CD4-positive, CD25-positive, alpha-beta regulatory T cell (primary cell): Measurements from ENCODE around the gene LBP. TPM values are rescaled to one million over a fixed set of nuclear protein-coding genes. Genes with fewer than 3 reads are reported as not detected.
A peak's percentile ranks its signal among the peaks of the same experiment; 100 is the strongest.

ENCODE experiments used
- ATAC-seq, 2 donors: fragments of 150-1000 bp; cut with Tn5 transposase; one replicate each; pipeline ENCODE4 v1.10.0; 2021; ENCODE audit warnings: low read depth in 2 of 2, moderate number of reproducible peaks in 2 of 2, moderate library complexity in 1 of 2
- DNase-seq, 3 donors: peaks; one replicate each; pipeline versions ENCODE4 v3.0.0 to v3.0.0-alpha.2; 2012 to 2022; ENCODE audit warnings: mixed read lengths in 1 of 3
- H3K27ac ChIP-seq: one replicate; pipeline ENCODE4 v1.7.0; 2013; ENCODE audit warnings: mild to moderate bottlenecking, low read length; ENCODE audit not compliant: insufficient read depth, poor library complexity, severe bottlenecking
- H3K27me3 ChIP-seq: one replicate; pipeline ENCODE4 v1.7.0; 2013; ENCODE audit warnings: low read length; ENCODE audit not compliant: control insufficient read depth, insufficient read depth
- H3K36me3 ChIP-seq: one replicate; pipeline ENCODE4 v1.7.0; 2013; ENCODE audit warnings: mild to moderate bottlenecking, low read length, moderate library complexity; ENCODE audit not compliant: control insufficient read depth, insufficient read depth
- H3K4me1 ChIP-seq: 2 replicates; pipeline ENCODE4 v1.7.0; 2013; ENCODE audit warnings: mild to moderate bottlenecking, low read length; ENCODE audit not compliant: insufficient read depth, control insufficient read depth, poor library complexity, severe bottlenecking
- H3K4me3 ChIP-seq: one replicate; pipeline ENCODE4 v1.7.0; 2013; ENCODE audit warnings: low read depth, mild to moderate bottlenecking, low read length, moderate library complexity
- H3K9me3 ChIP-seq, 2 experiments: 1 replicate in 1 of 2; 2 replicates in 1 of 2; pipeline ENCODE4 v1.7.0; 2013; ENCODE audit warnings: low read length in 2 of 2, mild to moderate bottlenecking in 1 of 2, moderate library complexity in 1 of 2; ENCODE audit not compliant: control insufficient read depth in 2 of 2
- H3K27ac Mint-ChIP-seq, 3 donors: one replicate each; pipeline ENCODE4 v1.8.0; 2020 to 2022; ENCODE audit warnings: mild to moderate bottlenecking in 3 of 3, mixed read lengths in 3 of 3, moderate library complexity in 2 of 3
- H3K27me3 Mint-ChIP-seq: one replicate; pipeline ENCODE4 v1.8.0; 2022; ENCODE audit warnings: mild to moderate bottlenecking, mixed read lengths
- H3K36me3 Mint-ChIP-seq: one replicate; pipeline ENCODE4 v1.8.0; 2020; ENCODE audit warnings: mixed read lengths
- H3K4me1 Mint-ChIP-seq, 4 donors: one replicate each; pipeline ENCODE4 v1.8.0; 2020 to 2022; ENCODE audit warnings: mixed read lengths in 4 of 4, mild to moderate bottlenecking in 1 of 4
- H3K4me3 Mint-ChIP-seq, 4 donors: one replicate each; pipeline ENCODE4 v1.8.0; 2020 to 2022; ENCODE audit warnings: mild to moderate bottlenecking in 4 of 4, mixed read lengths in 4 of 4, moderate library complexity in 3 of 4
- H3K9me3 Mint-ChIP-seq, 7 donors: one replicate each; pipeline ENCODE4 v1.8.0; 2020 to 2022; ENCODE audit warnings: mixed read lengths in 7 of 7, mild to moderate bottlenecking in 3 of 7, moderate library complexity in 2 of 7
- polyA plus RNA-seq, 4 donors: library from polyadenylated mRNA; unstranded; fragments of 300-500 nt; fragmentation: Illumina TruSeq; gene quantifications; one replicate each; pipeline ENCODE4 v1.2.3, GENCODE V29; 2021
- total RNA-seq: library from RNA; stranded (reverse); gene quantifications from one replicate; pipeline ENCODE4 v1.2.3, GENCODE V29; 2022

LBP gene
- total and polyA plus RNA-seq, 5 donors from 2014 or later, result not detected

DNA sequence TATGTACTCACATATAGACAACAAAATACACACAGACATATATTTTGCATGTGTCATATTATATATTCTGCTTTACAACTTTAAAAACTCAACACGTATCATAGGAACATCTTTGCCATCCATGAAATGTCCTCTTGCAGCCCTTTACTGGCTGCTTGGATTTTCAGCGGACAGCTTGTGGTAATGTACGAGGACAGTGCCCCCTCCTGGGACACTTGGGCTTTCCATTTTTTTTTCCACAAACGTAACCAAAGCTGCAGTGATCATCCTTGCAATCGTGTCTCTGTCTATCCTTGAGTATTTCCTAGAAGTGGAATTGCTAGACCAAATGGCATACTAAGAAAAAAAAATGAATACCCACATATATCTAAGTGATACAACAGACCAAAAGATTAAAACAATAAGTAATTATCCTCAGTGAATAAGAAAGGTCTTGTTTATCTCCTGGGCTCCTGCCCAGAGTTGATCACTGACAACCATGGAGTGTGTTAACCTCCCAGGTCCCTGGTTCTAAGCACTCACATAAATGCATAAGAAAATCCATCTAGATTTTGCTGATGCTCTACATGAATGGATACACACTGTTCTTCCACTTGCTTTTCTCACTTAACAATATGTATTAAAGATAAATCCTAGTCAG is 24.2 kb upstream of the LBP start:
- Histone ChIP-seq H3K4me1 (no peaks in the 10 kb centered on the region), H3K27me3 (peaks cover 2% of the 10 kb centered on the region)
- no peaks in the 10 kb centered on the region for H3K36me3 Mint-ChIP-seq

DNA sequence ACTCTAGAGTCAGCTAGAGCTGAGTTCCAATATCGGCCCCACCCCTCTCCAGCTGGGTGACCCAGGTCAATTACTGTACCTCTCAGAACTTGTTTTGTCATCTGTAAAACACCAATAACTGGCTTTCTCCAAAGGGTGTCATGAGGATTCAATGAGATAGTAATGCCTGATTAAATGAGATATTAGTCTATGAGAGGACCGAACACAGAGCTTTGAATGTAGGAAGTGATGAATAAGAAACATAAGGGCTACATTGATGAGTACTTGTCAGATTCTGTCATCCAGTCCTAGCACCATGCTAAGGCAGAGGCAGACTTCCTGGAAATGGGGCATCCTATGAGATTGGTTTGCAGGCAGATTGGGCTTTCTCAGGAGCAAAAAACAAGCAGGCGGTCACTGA is 22.1 kb upstream of the LBP start:
- Mint-ChIP-seq H3K27me3 (peaks cover 25% of the 10 kb centered on the region), H3K9me3 (peaks cover 0 to 3% (median 0%) of the 10 kb centered on the region in 7 donors), H3K27ac (no peak overlapping the region), H3K4me1 (peaks cover 0 to 2% (median 0%) of the 10 kb centered on the region in 4 donors), H3K36me3 (no peaks in the 10 kb centered on the region), H3K4me3 (no peak overlapping the region)
- Histone ChIP-seq H3K27ac (no peak overlapping the region), H3K4me3 (no peak overlapping the region), H3K36me3 (no peaks in the 10 kb centered on the region), H3K27me3 (peaks cover 2% of the 10 kb centered on the region), H3K9me3 (no peaks in the 10 kb centered on the region), H3K4me1 (no peaks in the 10 kb centered on the region)
- ATAC-seq (no peak), DNase-seq (no peak)

More for the DNA sequence above, 24.2 kb upstream of the LBP start:
- peaks cover 0 to 3% (median 0%) of the 10 kb centered on the region in 7 donors for H3K9me3 Mint-ChIP-seq
- DNase-seq, result peak in 1 of 3 donors; percentile 5
- H3K4me3 Mint-ChIP-seq, result no peak overlapping the region
- Histone ChIP-seq H3K4me3 (no peak overlapping the region), H3K9me3 (no peaks in the 10 kb centered on the region), H3K36me3 (no peaks in the 10 kb centered on the region), H3K27ac (no peak overlapping the region)
- ATAC-seq, result no peak
- H3K27ac Mint-ChIP-seq, result no peak overlapping the region
- H3K27me3 Mint-ChIP-seq, result peaks cover 25% of the 10 kb centered on the region
- H3K4me1 Mint-ChIP-seq, result peaks cover 0 to 2% (median 0%) of the 10 kb centered on the region in 4 donors

DNA sequence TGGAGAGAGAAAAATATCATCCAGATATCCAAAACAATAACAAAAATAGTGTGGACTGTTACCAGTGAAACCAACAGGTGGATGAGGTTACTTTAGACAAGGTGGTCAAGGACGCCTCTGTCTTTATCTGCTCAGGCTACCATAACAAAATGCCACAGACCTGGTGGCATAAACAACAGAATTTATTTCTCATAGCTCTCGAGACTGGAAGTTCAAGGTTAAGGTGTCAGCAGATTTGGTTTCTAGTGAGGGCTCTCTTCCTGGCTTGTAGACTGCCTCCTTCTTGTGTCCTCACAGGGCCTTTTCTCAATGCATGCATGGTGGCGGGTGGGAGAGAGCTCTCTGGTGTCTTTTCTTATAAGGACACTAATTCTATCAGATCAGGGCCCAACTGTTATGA is 21.1 kb upstream of the LBP start:
- peaks cover 0 to 2% (median 0%) of the 10 kb centered on the region in 4 donors for H3K4me1 Mint-ChIP-seq
- H3K27me3 ChIP-seq, result peaks cover 2% of the 10 kb centered on the region
- no peak overlapping the region for H3K4me3 Mint-ChIP-seq
- no peak overlapping the region for H3K27ac Mint-ChIP-seq
- DNase-seq (no peak), ATAC-seq (no peak)
- H3K4me3 ChIP-seq, result no peak overlapping the region
- H3K9me3 ChIP-seq, result no peaks in the 10 kb centered on the region
- no peaks in the 10 kb centered on the region for H3K36me3 ChIP-seq
- H3K36me3 Mint-ChIP-seq, result no peaks in the 10 kb centered on the region
- no peaks in the 10 kb centered on the region for H3K4me1 ChIP-seq
- H3K27me3 Mint-ChIP-seq, result peaks cover 22% of the 10 kb centered on the region
- H3K9me3 Mint-ChIP-seq, result peaks cover 0 to 3% (median 0%) of the 10 kb centered on the region in 7 donors
- H3K27ac ChIP-seq, result no peak overlapping the region

DNA sequence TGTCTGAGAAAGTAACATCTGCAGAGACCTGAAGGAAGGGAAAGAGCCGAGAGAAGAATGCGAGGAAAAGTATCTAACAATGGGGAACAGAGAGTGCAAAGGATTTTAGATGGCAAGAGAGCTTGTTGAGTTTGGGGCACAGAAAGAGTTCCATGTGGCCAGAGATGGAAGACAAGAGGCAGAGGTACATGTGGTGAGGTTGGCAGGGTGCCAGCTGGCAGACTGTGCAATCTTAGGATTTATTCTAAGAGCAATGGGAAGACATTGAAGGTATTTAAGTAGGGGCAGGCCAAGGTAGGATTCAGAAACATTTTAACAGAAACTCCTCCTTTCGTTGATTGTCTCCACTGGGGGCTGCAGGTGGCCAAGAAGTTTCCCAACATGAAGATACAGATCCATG is 20.4 kb upstream of the LBP start:
- Mint-ChIP-seq H3K36me3 (no peaks in the 10 kb centered on the region), H3K27ac (peak overlapping the region in 1 of 3 donors; percentile 10), H3K27me3 (peaks cover 21% of the 10 kb centered on the region), H3K9me3 (peaks cover 0 to 3% (median 0%) of the 10 kb centered on the region in 7 donors), H3K4me1 (peaks cover 0 to 2% (median 0%) of the 10 kb centered on the region in 4 donors), H3K4me3 (no peak overlapping the region)
- Histone ChIP-seq H3K4me1 (no peaks in the 10 kb centered on the region), H3K27me3 (peaks cover 2% of the 10 kb centered on the region), H3K9me3 (no peaks in the 10 kb centered on the region), H3K36me3 (no peaks in the 10 kb centered on the region), H3K27ac (no peak overlapping the region), H3K4me3 (no peak overlapping the region)
- ATAC-seq, result no peak
- no peak for DNase-seq

DNA sequence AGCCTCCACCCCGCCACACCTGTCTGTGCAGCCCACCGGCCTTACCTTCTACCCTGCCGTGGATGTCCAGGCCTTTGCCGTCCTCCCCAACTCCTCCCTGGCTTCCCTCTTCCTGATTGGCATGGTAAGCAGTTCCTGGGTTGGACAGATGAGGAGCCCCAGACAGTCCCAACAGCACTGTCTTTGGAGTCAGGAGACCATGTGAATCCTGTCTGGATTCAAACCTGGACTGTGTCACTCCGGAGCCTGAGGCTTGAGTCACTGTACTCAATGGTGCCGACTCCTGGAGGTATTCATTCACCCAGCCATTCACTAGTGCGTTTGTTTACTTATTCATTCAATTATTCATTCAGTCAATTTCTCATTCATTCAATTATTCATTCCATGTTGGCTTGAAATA is 20.0 kb upstream of the LBP start:
- Mint-ChIP-seq H3K36me3 (no peaks in the 10 kb centered on the region), H3K4me1 (peaks cover 0 to 2% (median 0%) of the 10 kb centered on the region in 4 donors), H3K9me3 (peaks cover 0 to 3% (median 0%) of the 10 kb centered on the region in 7 donors), H3K27ac (peak overlapping the region in 1 of 3 donors; percentile 10), H3K4me3 (no peak overlapping the region), H3K27me3 (peaks cover 21% of the 10 kb centered on the region)
- Histone ChIP-seq H3K4me3 (no peak overlapping the region), H3K27ac (no peak overlapping the region), H3K36me3 (no peaks in the 10 kb centered on the region), H3K9me3 (no peaks in the 10 kb centered on the region), H3K4me1 (no peaks in the 10 kb centered on the region), H3K27me3 (peaks cover 2% of the 10 kb centered on the region)
- DNase-seq, result no peak
- ATAC-seq, result no peak

DNA sequence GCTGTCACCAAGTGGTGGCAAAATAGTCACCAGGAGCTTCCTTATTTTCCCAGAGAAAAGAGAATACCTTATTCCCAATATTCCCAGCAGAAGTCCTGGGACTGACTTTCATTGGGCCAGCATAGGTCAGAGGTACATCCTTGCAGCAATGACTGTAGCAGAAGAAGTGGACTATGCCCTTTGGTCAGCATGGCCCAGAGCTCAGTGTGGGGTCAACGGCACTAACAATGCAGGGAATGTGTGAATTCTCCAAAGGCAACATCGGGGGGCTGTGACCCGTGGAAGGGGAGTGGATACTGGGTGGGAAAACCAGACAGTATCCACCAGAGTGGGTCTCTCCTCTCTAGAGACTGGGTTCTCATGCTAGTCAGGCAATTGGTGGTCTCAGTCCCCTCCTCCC is 15.6 kb upstream of the LBP start:
- H3K4me3 Mint-ChIP-seq, result no peak overlapping the region
- H3K4me1 Mint-ChIP-seq, result no peaks in the 10 kb centered on the region
- H3K27ac Mint-ChIP-seq, result no peak overlapping the region
- Histone ChIP-seq H3K36me3 (no peaks in the 10 kb centered on the region), H3K27ac (no peak overlapping the region), H3K4me1 (no peaks in the 10 kb centered on the region), H3K4me3 (no peak overlapping the region), H3K9me3 (no peaks in the 10 kb centered on the region), H3K27me3 (no peaks in the 10 kb centered on the region)
- DNase-seq (no peak), ATAC-seq (no peak)
- peaks cover 0 to 2% (median 0%) of the 10 kb centered on the region in 7 donors for H3K9me3 Mint-ChIP-seq
- H3K36me3 Mint-ChIP-seq, result no peaks in the 10 kb centered on the region
- peaks cover 5% of the 10 kb centered on the region for H3K27me3 Mint-ChIP-seq

DNA sequence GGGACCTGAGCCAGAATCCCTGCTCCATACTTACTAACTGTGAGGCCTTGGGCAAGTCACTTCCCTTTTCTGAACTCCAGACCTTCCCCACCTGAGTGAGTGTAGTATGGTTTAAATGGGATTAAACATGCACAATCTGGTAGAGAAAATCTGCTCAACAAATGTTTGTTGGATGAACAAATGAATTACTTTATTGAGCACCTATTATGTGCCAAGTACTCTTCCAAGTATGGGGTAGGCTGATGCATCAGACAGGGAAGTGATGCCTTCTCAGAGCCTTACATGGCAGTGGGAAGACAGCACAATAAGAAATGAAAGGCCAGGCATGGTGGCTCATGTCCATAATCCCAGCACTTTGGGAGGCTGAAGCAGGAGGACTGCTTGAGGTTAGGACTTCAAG is 15.0 kb upstream of the LBP start:
- ATAC-seq (no peak), DNase-seq (no peak)
- no peak overlapping the region for H3K27ac Mint-ChIP-seq
- Histone ChIP-seq H3K27ac (no peak overlapping the region), H3K27me3 (no peaks in the 10 kb centered on the region), H3K36me3 (no peaks in the 10 kb centered on the region), H3K4me3 (no peak overlapping the region), H3K9me3 (no peaks in the 10 kb centered on the region), H3K4me1 (no peaks in the 10 kb centered on the region)
- no peak overlapping the region for H3K4me3 Mint-ChIP-seq
- peaks cover 0 to 2% (median 0%) of the 10 kb centered on the region in 7 donors for H3K9me3 Mint-ChIP-seq
- H3K27me3 Mint-ChIP-seq, result peaks cover 3% of the 10 kb centered on the region
- H3K4me1 Mint-ChIP-seq, result no peaks in the 10 kb centered on the region
- H3K36me3 Mint-ChIP-seq, result no peaks in the 10 kb centered on the region

DNA sequence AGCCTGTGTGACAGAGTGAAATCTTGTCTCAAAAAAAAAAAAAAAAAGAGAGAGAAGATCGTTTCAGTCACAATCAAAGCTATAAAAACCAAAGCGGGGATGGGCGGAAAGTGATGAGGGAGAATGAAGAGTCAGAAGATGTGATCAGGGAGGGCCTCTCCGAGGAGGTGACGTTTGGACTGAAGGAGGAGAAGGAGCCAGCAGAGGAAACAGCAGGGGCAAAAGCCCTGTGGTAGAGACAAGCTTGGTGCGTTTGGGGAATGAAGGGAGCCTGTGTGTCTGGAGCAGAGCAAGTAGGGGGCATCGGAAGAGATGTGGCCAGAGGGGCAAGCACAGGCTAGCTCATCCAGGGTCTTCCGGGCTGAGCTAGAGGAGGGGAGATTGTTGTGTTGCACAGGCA is 14.5 kb upstream of the LBP start:
- peaks cover 6% of the 10 kb centered on the region for H3K27me3 Mint-ChIP-seq
- no peaks in the 10 kb centered on the region for H3K4me1 Mint-ChIP-seq
- no peak for ATAC-seq

More for the DNA sequence above, 14.5 kb upstream of the LBP start:
- H3K27ac ChIP-seq, result no peak overlapping the region
- no peaks in the 10 kb centered on the region for H3K36me3 Mint-ChIP-seq
- no peak overlapping the region for H3K4me3 Mint-ChIP-seq
- DNase-seq, result no peak
- H3K4me3 ChIP-seq, result no peak overlapping the region
- H3K9me3 Mint-ChIP-seq, result peaks cover 0 to 2% (median 0%) of the 10 kb centered on the region in 7 donors
- no peaks in the 10 kb centered on the region for H3K4me1 ChIP-seq
- H3K9me3 ChIP-seq, result no peaks in the 10 kb centered on the region
- H3K27me3 ChIP-seq, result no peaks in the 10 kb centered on the region
- no peaks in the 10 kb centered on the region for H3K36me3 ChIP-seq
- H3K27ac Mint-ChIP-seq, result no peak overlapping the region
